Stimulated activated CD4-positive, alpha-beta T cell treated with anti-CD3 and anti-CD28 coated beads, Interleukin-2, amount 100 ng/mL, for 4 hours (primary cell): ENCODE measurements around the gene WNT9B.

Experiments
- DNase-seq: peaks from one replicate; pipeline ENCODE4 v3.0.0-alpha.2; 2020; ENCODE audit warnings: low read depth

The WNT9B gene

GRCh38 chr17:46854515-46854914, 3.1 kb downstream of the WNT9B start:
- DNase-seq, result no peak

GRCh38 chr17:46854948-46855347, 3.6 kb downstream of the WNT9B start:
- no peak for DNase-seq

- DNase-seq, result no peak
Measured at GRCh38 chr17:46857600-46857999, 6.2 kb downstream of the WNT9B start.

- no peak for DNase-seq
Measured at GRCh38 chr17:46859996-46860395, 8.6 kb downstream of the WNT9B start.

- no peak for DNase-seq
Measured at GRCh38 chr17:46862949-46863348, 11.6 kb downstream of the WNT9B start.

- no peak for DNase-seq
Measured at GRCh38 chr17:46863383-46864121, 12.2 kb downstream of the WNT9B start.

- no peak for DNase-seq
Measured at GRCh38 chr17:46865100-46865499, 13.7 kb downstream of the WNT9B start.

- no peak for DNase-seq
Measured at GRCh38 chr17:46866325-46866724, 14.9 kb downstream of the WNT9B start.

GRCh38 chr17:46866747-46867146, 15.4 kb downstream of the WNT9B start:
- no peak for DNase-seq

GRCh38 chr17:46868689-46869187, 17.4 kb downstream of the WNT9B start:
- DNase-seq, result no peak

- DNase-seq, result no peak
Measured at GRCh38 chr17:46869296-46869695, 17.9 kb downstream of the WNT9B start.

- no peak for DNase-seq
Measured at GRCh38 chr17:46869975-46870803, 18.8 kb downstream of the WNT9B start.

GRCh38 chr17:46872421-46872820, 21.0 kb downstream of the WNT9B start:
- DNase-seq, result no peak

GRCh38 chr17:46873941-46874645, 22.7 kb downstream of the WNT9B start:
- no peak for DNase-seq

GRCh38 chr17:46874906-46875305, 23.5 kb downstream of the WNT9B start:
- DNase-seq, result no peak

- no peak for DNase-seq
Measured at GRCh38 chr17:46875849-46876352, 24.5 kb downstream of the WNT9B start.

- no peak for DNase-seq
Measured at GRCh38 chr17:46876353-46876887, 25.0 kb downstream of the WNT9B start.

- no peak for DNase-seq
Measured at GRCh38 chr17:46876926-46877325, 25.5 kb downstream of the WNT9B start.

GRCh38 chr17:46877466-46877865, 26.1 kb downstream of the WNT9B start:
- no peak for DNase-seq

GRCh38 chr17:46878055-46878454, 26.7 kb downstream of the WNT9B start:
- DNase-seq, result no peak

- no peak for DNase-seq
Measured at GRCh38 chr17:46879101-46879500, 27.7 kb downstream of the WNT9B start.

GRCh38 chr17:46881015-46881414, 29.6 kb downstream of the WNT9B start:
- DNase-seq, result no peak
